Adrenal gland (tissue), 12 donors: Measurements from ENCODE around the gene RETN. TPM values are rescaled to one million over a fixed set of nuclear protein-coding genes. Genes with fewer than 3 reads are reported as not detected.

ENCODE experiments used
- DNase-seq, 7 donors: peaks; one replicate each; pipeline ENCODE4 v3.0.0-alpha.2; 2019 to 2020
- H3K27ac ChIP-seq, 5 donors: fragments of 200-600 bp; sonication (generic) in 4 of 5; 1 replicate in 3 of 5; 2 replicates in 2 of 5; pipeline versions ENCODE4 v1.5.1 to v1.8.0; 2016 to 2020; ENCODE audit warnings: mild to moderate bottlenecking in 1 of 5
- H3K27me3 ChIP-seq: fragments of 200-600 bp; 2 replicates; pipeline ENCODE4 v1.8.0; 2021
- H3K36me3 ChIP-seq, 2 donors: fragments of 200-600 bp; replicated peaks in 1 of 2; 1 replicate in 1 of 2; 2 replicates in 1 of 2; pipeline versions ENCODE4 v1.5.1 to v1.8.0; 2018 to 2022
- H3K4me1 ChIP-seq, 2 donors: fragments of 200-600 bp; replicated peaks in 1 of 2; 1 replicate in 1 of 2; 2 replicates in 1 of 2; pipeline versions ENCODE4 v1.5.1 to v1.8.0; 2018 to 2021
- H3K4me3 ChIP-seq, 4 donors: fragments of 200-600 bp; sonication (generic) in 3 of 4; one replicate each; pipeline ENCODE4 v1.5.1; 2016 to 2018
- H3K9me3 ChIP-seq, 3 donors: fragments of 200-600 bp; sonication (generic) in 1 of 3; replicated peaks in 1 of 3; 1 replicate in 2 of 3; 2 replicates in 1 of 3; pipeline versions ENCODE4 v1.5.1 to v1.8.0; 2016 to 2021
- CTCF ChIP-seq, 6 experiments: fragments of 450-650 bp in 4 of 6; fragments of 200-600 bp in 2 of 6; sonication (generic) in 1 of 6; IDR thresholded peaks; 1 replicate in 5 of 6; 2 replicates in 1 of 6; pipeline versions ENCODE4 v1.5.1 to v1.8.0; 2016 to 2021; ENCODE audit warnings: antibody characterized with exemption in 6 of 6, mild to moderate bottlenecking in 2 of 6, moderate library complexity in 1 of 6
- POLR2A ChIP-seq, 2 donors: fragments of 450-650 bp; IDR thresholded peaks; one replicate each; pipeline ENCODE4 v1.6.1; 2017; ENCODE audit warnings: antibody characterized with exemption in 2 of 2, mild to moderate bottlenecking in 2 of 2, moderate library complexity in 1 of 2
- WGBS, 4 donors: extraction: QIAGEN DNeasy Blood & Tissue Kit in 2 of 4; methylation state at CpG; one replicate each; pipeline versions ENCODE4 v1.1.5 to v1.1.7; 2013 to 2017; 5-methylcytosine and 5-hydroxymethylcytosine counted together
- intact Hi-C, 2 donors: fragments of 100-400 bp; cut with DNase I; formaldehyde crosslinking; loops; one replicate each; pipeline versions ENCODE4 v1.14.1 to v1.15.0; 2022 to 2023
- polyA plus RNA-seq, 3 donors: library from polyadenylated mRNA; stranded (reverse); fragments of 200-250 nt in 2 of 3; fragments of 350-450 nt in 1 of 3; fragmentation: Illumina TruSeq in 1 of 3; extraction: RNeasy Lipid Tissue Mini Kit (QIAGEN cat#74804) in 1 of 3; gene quantifications; one replicate each; pipeline ENCODE4 v1.2.3, GENCODE V29; 2013 to 2014
- total RNA-seq, 9 donors: library from RNA; depleted of rRNA in 4 of 9; stranded (reverse); fragments of >200 nt in 4 of 9; fragments of 120-200 nt in 1 of 9; fragmentation: NEBNext Ultra II Directional in 1 of 9; extraction: Animal tissue kit (Norgen Biotek cat#: 25700) in 1 of 9; gene quantifications; one replicate each; pipeline versions ENCODE4 v1.1.0 to v1.2.4, GENCODE V29; 2013 to 2023
- donor health status: healthy with polysubstance abuse.
- donor health status: Bipolar disorder and iron deficiency.
- donor health status: DM: yes; HTN: yes; CAD: no.
- donor health status: DM: no; HTN: no; CAD: no.
- donor health status: DM: no; HTN: no; CAD: no.
- donor health status: DM: yes; HTN: yes; CAD: no.

Gene RETN
- total and polyA plus RNA-seq, 12 donors, result 0.54 to 42.9 (median 0.78) TPM; not detected in 5

- DNase-seq, result peak in 1 of 7 donors; percentile 27
- H3K9me3 ChIP-seq, result no peaks in the 10 kb centered on the region
- intact Hi-C loops, result no loop called here
- no peaks in the 10 kb centered on the region for H3K4me1 ChIP-seq
- H3K4me3 ChIP-seq, result no peak overlapping the region
- no peaks in the 10 kb centered on the region for H3K36me3 ChIP-seq
- no peaks in the 10 kb centered on the region for H3K27me3 ChIP-seq
- no peak for TF ChIP-seq POLR2A (IDR thresholded peaks at IDR 0.05)
- TF ChIP-seq CTCF (IDR thresholded peaks at IDR 0.05), result no peak
- H3K27ac ChIP-seq, result no peak overlapping the region
- 55 to 67% (median 64%) methylated on average over 8 of the region's 8 CpGs for WGBS, 4 donors
Observed at GRCh38 chr19:7718668-7719067, 49.8 kb downstream of the RETN start.

Other genes with a start within 250 kb of the RETN start
- 10 to 100 TPM in 6 of 9 donors, 1 to 10 TPM in 3; 4.9 to 17.5 (median 12.8) TPM for gene PEX11G, start 180.0 kb upstream of the RETN start, total RNA-seq
- gene PEX11G, start 180.0 kb upstream of the RETN start, polyA plus RNA-seq, result 10 to 100 TPM in 2 of 3 donors, 1 to 10 TPM in 1; 2.5 to 24.5 (median 24.0) TPM
- gene ZNF358, start 152.9 kb upstream of the RETN start, total RNA-seq, result 100 to 1,000 TPM in 5 of 9 donors, 10 to 100 TPM in 4; 12.8 to 113 (median 101) TPM
- 100 to 1,000 TPM in 2 of 3 donors, 10 to 100 TPM in 1; 30.3 to 197 (median 148) TPM for gene ZNF358, start 152.9 kb upstream of the RETN start, polyA plus RNA-seq
- gene MCOLN1, start 146.4 kb upstream of the RETN start, total RNA-seq, result 10 to 100 TPM in 8 of 9 donors, 1 to 10 TPM in 1; 6.0 to 100.0 (median 49.4) TPM
- 100 to 1,000 TPM in 1 of 3 donors, 10 to 100 TPM in 2; 23.0 to 212 (median 71.4) TPM for gene MCOLN1, start 146.4 kb upstream of the RETN start, polyA plus RNA-seq
- gene PNPLA6, start 133.3 kb upstream of the RETN start, total RNA-seq, result 100 to 1,000 TPM in 5 of 9 donors, 10 to 100 TPM in 4; 23.7 to 257 (median 113) TPM
- 100 to 1,000 TPM in 2 of 3 donors, 10 to 100 TPM in 1; 25.7 to 264 (median 110) TPM for gene PNPLA6, start 133.3 kb upstream of the RETN start, polyA plus RNA-seq
- gene CAMSAP3, start 73.2 kb upstream of the RETN start, total RNA-seq, result 10 to 100 TPM in 1 of 9 donors, 1 to 10 TPM in 7, under 1 TPM in 1; 0.61 to 10.0 (median 5.2) TPM
- 10 to 100 TPM in 1 of 3 donors, 1 to 10 TPM in 2; 1.7 to 18.9 (median 7.0) TPM for gene CAMSAP3, start 73.2 kb upstream of the RETN start, polyA plus RNA-seq
- gene XAB2, start 39.5 kb upstream of the RETN start, total RNA-seq, result 10 to 100 TPM; 18.2 to 51.5 (median 43.7) TPM
- gene XAB2, start 39.5 kb upstream of the RETN start, polyA plus RNA-seq, result 100 to 1,000 TPM in 1 of 3 donors, 10 to 100 TPM in 1, 1 to 10 TPM in 1; 7.1 to 121 (median 81.2) TPM
- gene PET100, start 39.3 kb upstream of the RETN start, total RNA-seq, result 100 to 1,000 TPM in 5 of 9 donors, 10 to 100 TPM in 3, 1 to 10 TPM in 1; 3.7 to 155 (median 102) TPM
- gene PET100, start 39.3 kb upstream of the RETN start, polyA plus RNA-seq, result 100 to 1,000 TPM in 2 of 3 donors, 10 to 100 TPM in 1; 80.0 to 655 (median 537) TPM
- 1 to 10 TPM in 5 of 9 donors, under 1 TPM in 1, not detected in 3; 0.92 to 3.2 (median 1.7) TPM for gene PCP2, start 35.3 kb upstream of the RETN start, total RNA-seq
- 1 to 10 TPM in 2 of 3 donors, not detected in 1; 5.1 to 7.4 TPM for gene PCP2, start 35.3 kb upstream of the RETN start, polyA plus RNA-seq
- gene STXBP2, start 31.9 kb upstream of the RETN start, total RNA-seq, result 10 to 100 TPM; 12.2 to 90.8 (median 40.1) TPM
- 100 to 1,000 TPM in 1 of 3 donors, 10 to 100 TPM in 2; 15.5 to 121 (median 53.7) TPM for gene STXBP2, start 31.9 kb upstream of the RETN start, polyA plus RNA-seq
- gene MCEMP1, start 8.0 kb downstream of the RETN start, total RNA-seq, result 1 to 10 TPM in 1 of 9 donors, under 1 TPM in 6, not detected in 2; 0.26 to 1.9 (median 0.56) TPM
- gene MCEMP1, start 8.0 kb downstream of the RETN start, polyA plus RNA-seq, result 1 to 10 TPM in 1 of 3 donors, under 1 TPM in 2; 0.47 to 1.4 (median 0.48) TPM
- gene TRAPPC5, start 11.8 kb downstream of the RETN start, total RNA-seq, result 100 to 1,000 TPM in 8 of 9 donors, 10 to 100 TPM in 1; 85.3 to 227 (median 145) TPM
- gene TRAPPC5, start 11.8 kb downstream of the RETN start, polyA plus RNA-seq, result 100 to 1,000 TPM in 2 of 3 donors, 1 to 10 TPM in 1; 5.6 to 502 (median 471) TPM
- gene FCER2, start 33.1 kb downstream of the RETN start, total RNA-seq, result under 1 TPM in 5 of 9 donors, not detected in 4; 0.28 to 0.61 (median 0.42) TPM
- gene FCER2, start 33.1 kb downstream of the RETN start, polyA plus RNA-seq, result 1 to 10 TPM in 1 of 3 donors, under 1 TPM in 1, not detected in 1; 0.54 to 2.6 TPM
- 1 to 10 TPM in 1 of 9 donors, under 1 TPM in 4, not detected in 4; 0.54 to 1.5 (median 0.83) TPM for gene CLEC4G, start 63.1 kb downstream of the RETN start, total RNA-seq
- gene CLEC4G, start 63.1 kb downstream of the RETN start, polyA plus RNA-seq, result 1 to 10 TPM in 2 of 3 donors, under 1 TPM in 1; 0.26 to 2.2 (median 1.8) TPM
- 10 to 100 TPM in 8 of 9 donors, under 1 TPM in 1; 0.67 to 50.6 (median 17.1) TPM for gene CD209, start 78.5 kb downstream of the RETN start, total RNA-seq
- gene CD209, start 78.5 kb downstream of the RETN start, polyA plus RNA-seq, result 1 to 10 TPM; 3.0 to 9.8 (median 3.1) TPM
- gene CLEC4M, start 94.2 kb downstream of the RETN start, total RNA-seq, result 10 to 100 TPM in 1 of 9 donors, 1 to 10 TPM in 3, under 1 TPM in 4, not detected in 1; 0.37 to 91.6 (median 2.6) TPM
- gene CLEC4M, start 94.2 kb downstream of the RETN start, polyA plus RNA-seq, result 1 to 10 TPM in 1 of 3 donors, under 1 TPM in 2; 0.67 to 3.9 (median 0.88) TPM
- gene EVI5L, start 161.2 kb downstream of the RETN start, total RNA-seq, result 10 to 100 TPM in 8 of 9 donors, 1 to 10 TPM in 1; 8.8 to 22.2 (median 20.6) TPM
- gene EVI5L, start 161.2 kb downstream of the RETN start, polyA plus RNA-seq, result 10 to 100 TPM in 2 of 3 donors, 1 to 10 TPM in 1; 9.5 to 20.8 (median 14.9) TPM
- gene PRR36, start 205.3 kb downstream of the RETN start, total RNA-seq, result 1 to 10 TPM in 4 of 9 donors, under 1 TPM in 4, not detected in 1; 0.22 to 5.2 (median 1.0) TPM
- 1 to 10 TPM in 2 of 3 donors, under 1 TPM in 1; 0.51 to 4.6 (median 1.5) TPM for gene PRR36, start 205.3 kb downstream of the RETN start, polyA plus RNA-seq
- 10 to 100 TPM in 7 of 9 donors, 1 to 10 TPM in 1, under 1 TPM in 1; 0.67 to 22.9 (median 11.8) TPM for gene LRRC8E, start 219.5 kb downstream of the RETN start, total RNA-seq
- gene LRRC8E, start 219.5 kb downstream of the RETN start, polyA plus RNA-seq, result 10 to 100 TPM in 1 of 3 donors, 1 to 10 TPM in 2; 2.4 to 11.4 (median 3.1) TPM
- 10 to 100 TPM in 6 of 9 donors, 1 to 10 TPM in 3; 6.8 to 41.2 (median 19.4) TPM for gene MAP2K7, start 234.8 kb downstream of the RETN start, total RNA-seq
- 100 to 1,000 TPM in 1 of 3 donors, 10 to 100 TPM in 1, 1 to 10 TPM in 1; 7.5 to 110 (median 21.7) TPM for gene MAP2K7, start 234.8 kb downstream of the RETN start, polyA plus RNA-seq
- 1 to 10 TPM in 3 of 9 donors, under 1 TPM in 3, not detected in 3; 0.23 to 7.0 (median 1.4) TPM for gene TGFBR3L, start 245.8 kb downstream of the RETN start, total RNA-seq
- gene TGFBR3L, start 245.8 kb downstream of the RETN start, polyA plus RNA-seq, result 1 to 10 TPM in 2 of 3 donors, under 1 TPM in 1; 0.62 to 3.3 (median 1.2) TPM